NCI-H526 treated with DMSO at 0.1 percent for 48 hours (cell line): Measurements from ENCODE around the gene NPM1.

Experiments used
- DNase-seq: peaks from one replicate; lab custom pipeline; 2025; lab: John Stamatoyannopoulos, UW

Gene NPM1

DNA sequence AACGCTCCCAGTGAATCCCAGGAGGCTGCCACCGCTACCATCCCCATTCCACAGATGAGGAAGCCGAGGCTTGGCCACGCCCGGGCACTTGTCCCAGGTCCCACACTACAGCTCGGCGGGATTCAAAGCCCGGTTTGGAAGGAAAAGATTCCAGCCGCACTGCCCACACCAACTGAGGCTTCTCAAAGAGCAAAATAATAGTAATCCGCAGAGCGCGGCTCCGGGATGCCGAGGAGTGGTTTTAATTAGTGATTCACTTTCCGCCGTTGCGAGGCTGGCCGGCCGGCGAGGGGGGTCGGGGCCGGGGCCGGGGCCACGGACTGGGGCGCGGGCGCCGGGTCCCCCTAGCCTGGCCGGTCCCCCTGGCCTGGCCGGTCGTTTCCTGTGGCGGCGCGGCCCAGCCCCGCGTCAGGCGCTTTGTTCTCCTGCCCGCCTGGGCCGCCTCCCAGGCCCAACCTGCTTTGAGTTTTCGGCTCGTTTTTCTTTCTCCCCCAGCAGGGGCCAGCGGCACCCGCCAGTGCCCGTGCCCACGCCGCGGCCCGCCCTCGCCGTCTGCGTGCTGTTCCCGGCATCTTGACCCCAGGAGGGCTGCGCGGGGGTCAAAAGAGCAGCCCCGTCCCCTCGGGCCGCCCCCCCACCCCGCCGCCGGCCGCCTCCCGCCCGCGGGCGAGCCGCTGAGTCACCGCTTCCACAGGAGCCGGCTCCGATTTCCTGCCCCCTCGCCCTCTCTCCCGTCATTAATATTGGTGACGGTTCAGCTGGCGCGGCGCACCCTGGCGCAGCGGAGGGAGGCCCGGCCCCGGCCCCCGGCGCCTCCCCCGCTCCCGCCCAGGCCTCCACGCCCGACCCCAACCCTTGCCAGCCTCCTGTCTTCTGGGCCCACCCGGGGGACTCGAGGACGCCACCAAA, 63.0 kb downstream of the NPM1 start:
- DNase-seq, result no peak

GRCh38 chr5:171451421-171451820, 63.8 kb downstream of the NPM1 start:
- DNase-seq, result no peak

- no peak for DNase-seq
These were observed 65.5 kb downstream of the NPM1 start for GRCh38 chr5:171453056-171453725.

DNA sequence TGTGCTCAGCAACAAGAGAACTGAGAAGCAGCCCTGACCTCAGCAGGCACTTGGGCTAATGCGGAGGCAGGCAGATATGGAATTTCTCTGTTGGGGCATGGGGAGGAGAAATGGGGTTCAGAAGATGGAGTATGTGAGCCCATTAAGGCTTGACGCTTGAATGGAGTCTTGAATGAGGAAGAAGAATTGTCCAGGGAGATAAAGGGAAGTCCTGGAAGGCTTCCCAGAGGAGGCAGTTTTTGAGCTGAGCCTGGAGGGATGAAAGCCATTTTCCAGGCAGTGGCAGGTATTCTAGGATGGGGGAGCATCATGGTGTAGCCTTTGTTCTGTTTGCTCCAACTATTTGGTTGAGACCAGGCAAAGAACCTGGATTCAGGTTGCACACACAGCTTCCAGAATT, 66.3 kb downstream of the NPM1 start:
- DNase-seq, result no peak

DNA sequence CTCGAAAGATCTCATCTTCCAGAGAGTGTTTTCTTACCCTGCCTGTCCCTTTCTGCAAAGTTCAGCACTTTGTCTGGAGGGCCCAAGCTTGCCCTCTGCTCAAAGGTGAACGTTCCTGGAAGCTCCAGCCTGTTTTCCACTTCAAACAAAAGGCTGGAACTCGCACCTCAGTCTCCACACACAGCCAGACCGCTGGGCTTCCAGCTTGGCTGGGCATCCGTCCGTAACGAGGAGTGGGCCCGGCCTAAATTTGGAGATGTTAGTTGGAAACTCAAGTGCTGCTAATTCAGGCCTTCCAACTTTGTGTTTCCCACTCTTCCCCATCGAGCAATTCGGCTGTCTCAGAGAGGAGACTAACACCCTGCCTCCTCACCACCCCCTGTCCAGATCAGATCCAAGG, 66.9 kb downstream of the NPM1 start:
- no peak for DNase-seq

DNA sequence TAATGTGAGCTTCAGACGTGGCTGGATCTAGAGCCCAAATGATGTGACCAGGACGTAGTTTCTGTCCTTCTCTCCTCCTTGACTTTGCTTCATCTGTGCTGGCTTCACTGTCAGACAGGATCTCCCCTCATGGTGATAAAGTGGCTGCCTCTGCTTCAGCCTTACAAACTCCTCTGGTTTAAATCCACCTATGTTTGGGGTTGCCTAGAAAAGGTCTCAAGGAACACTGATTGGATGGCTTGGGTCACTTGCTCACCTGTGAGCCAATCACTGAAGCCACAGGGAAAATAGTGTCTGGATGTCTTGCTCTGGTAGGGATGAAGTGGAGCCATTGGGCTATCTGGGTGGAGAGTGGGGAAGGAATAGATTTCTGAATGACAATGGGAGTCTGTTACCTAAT, 67.9 kb downstream of the NPM1 start:
- DNase-seq, result no peak

DNA sequence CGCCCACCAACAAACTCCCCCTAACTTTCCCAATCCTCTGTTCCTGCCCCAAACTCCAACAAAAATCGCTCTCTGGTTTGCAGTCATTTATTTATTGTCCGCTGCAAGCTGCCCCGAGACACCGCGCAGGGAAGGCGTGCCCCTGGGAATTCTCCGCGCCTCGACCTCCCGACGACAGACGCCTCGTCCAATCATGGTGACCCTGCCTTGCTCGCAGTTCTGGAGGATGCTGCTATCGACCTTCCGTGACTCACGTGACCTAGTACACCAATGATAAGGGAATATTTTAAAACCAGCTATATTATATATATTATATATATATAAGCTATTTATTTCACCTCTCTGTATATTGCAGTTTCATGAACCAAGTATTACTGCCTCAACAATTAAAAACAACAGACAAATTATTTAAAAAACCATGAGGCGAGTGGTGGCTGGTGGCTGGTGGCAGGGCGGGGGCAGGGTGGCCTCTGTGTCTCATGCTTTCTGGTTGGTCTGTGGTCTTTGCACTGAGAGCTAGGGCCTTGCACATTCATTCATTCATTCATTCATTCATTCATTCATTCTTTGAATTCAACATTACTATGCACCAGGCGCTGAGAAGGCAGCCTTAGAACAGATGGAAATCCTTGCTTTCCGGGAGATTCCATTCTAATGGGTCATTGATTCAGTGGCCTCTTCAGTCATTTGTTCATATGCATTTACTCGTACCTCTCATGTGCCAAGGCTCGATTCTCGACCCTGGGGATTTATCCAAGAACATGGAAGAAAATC, 69.7 kb downstream of the NPM1 start:
- no peak for DNase-seq

GRCh38 chr5:171459839-171460238, 72.2 kb downstream of the NPM1 start:
- DNase-seq, result no peak
